ENCODE data around the gene ANO1.

- TF ChIP-seq CTCF (IDR thresholded peaks at IDR 0.05; ENCODE audit: insufficient read depth, low read depth, low read length) (no peak), EZH2 (IDR thresholded peaks at IDR 0.05; ENCODE audit: insufficient read depth, low read length) (no peak)
Observed at GRCh38 chr11:70229737-70230136, 151.6 kb downstream of the ANO1 start.
